C4-2B (cell line): ENCODE results near the gene UBN1.

ENCODE experiments used
- ZFX ChIP-seq: fragments of 450-650 bp; IDR thresholded peaks from 2 replicates; pipeline ENCODE4 v1.6.1; 2017
- TF ChIP-seq, protein P1 (sequence below): fragments of 450-650 bp; conservative IDR thresholded peaks from 2 replicates; pipeline ENCODE4 v1.5.1; 2017; ENCODE audit warnings: mild to moderate bottlenecking

- TF ChIP-seq, protein P1, sequence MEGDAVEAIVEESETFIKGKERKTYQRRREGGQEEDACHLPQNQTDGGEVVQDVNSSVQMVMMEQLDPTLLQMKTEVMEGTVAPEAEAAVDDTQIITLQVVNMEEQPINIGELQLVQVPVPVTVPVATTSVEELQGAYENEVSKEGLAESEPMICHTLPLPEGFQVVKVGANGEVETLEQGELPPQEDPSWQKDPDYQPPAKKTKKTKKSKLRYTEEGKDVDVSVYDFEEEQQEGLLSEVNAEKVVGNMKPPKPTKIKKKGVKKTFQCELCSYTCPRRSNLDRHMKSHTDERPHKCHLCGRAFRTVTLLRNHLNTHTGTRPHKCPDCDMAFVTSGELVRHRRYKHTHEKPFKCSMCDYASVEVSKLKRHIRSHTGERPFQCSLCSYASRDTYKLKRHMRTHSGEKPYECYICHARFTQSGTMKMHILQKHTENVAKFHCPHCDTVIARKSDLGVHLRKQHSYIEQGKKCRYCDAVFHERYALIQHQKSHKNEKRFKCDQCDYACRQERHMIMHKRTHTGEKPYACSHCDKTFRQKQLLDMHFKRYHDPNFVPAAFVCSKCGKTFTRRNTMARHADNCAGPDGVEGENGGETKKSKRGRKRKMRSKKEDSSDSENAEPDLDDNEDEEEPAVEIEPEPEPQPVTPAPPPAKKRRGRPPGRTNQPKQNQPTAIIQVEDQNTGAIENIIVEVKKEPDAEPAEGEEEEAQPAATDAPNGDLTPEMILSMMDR = no peak
- TF ChIP-seq ZFX = no peak
These were observed 42.0 kb upstream of the UBN1 start for GRCh38 chr16:4805231-4805630.
